Activated CD4-positive, alpha-beta memory T cell treated with anti-CD3 and anti-CD28 coated beads for 36 hours (primary cell): ENCODE data around the gene TCF20. TPM values are rescaled to one million over a fixed set of nuclear protein-coding genes. Genes with fewer than 3 reads are reported as not detected.

Experiments
- CTCF ChIA-PET: fragments of 350-600 bp; sonication (Branson Sonifier 250); formaldehyde crosslinking; loops from one replicate; lab custom pipeline; 2021; ENCODE audit warnings: antibody characterized with exemption, inconsistent platforms; lab: Charles Lee
- POLR2A ChIA-PET: fragments of 350-600 bp; sonication (Branson Sonifier 250); formaldehyde crosslinking; loops from one replicate; lab custom pipeline; 2021; ENCODE audit warnings: antibody characterized with exemption; lab: Charles Lee
- DNase-seq: peaks from one replicate; pipeline ENCODE4 v3.0.0-alpha.2; 2020
- H3K27ac Mint-ChIP-seq: one replicate; pipeline ENCODE4 v1.8.0; 2021; ENCODE audit warnings: mixed read lengths
- H3K27me3 Mint-ChIP-seq: one replicate; pipeline ENCODE4 v1.8.0; 2021; ENCODE audit warnings: mixed read lengths
- H3K36me3 Mint-ChIP-seq: one replicate; pipeline ENCODE4 v1.8.0; 2021; ENCODE audit warnings: mixed read lengths
- H3K4me1 Mint-ChIP-seq: one replicate; pipeline ENCODE4 v1.8.0; 2021; ENCODE audit warnings: low read depth, mixed read lengths
- H3K4me3 Mint-ChIP-seq: one replicate; pipeline ENCODE4 v1.8.0; 2021; ENCODE audit warnings: mild to moderate bottlenecking, mixed read lengths
- H3K9me3 Mint-ChIP-seq: one replicate; pipeline ENCODE4 v1.8.0; 2021; ENCODE audit warnings: mixed read lengths
- intact Hi-C: fragments of 100-400 bp; cut with micrococcal nuclease; formaldehyde crosslinking; loops from one replicate; pipeline ENCODE4 v1.15.1; 2023
- total RNA-seq, 2 experiments: library from RNA; stranded (reverse); gene quantifications; one replicate each; pipeline ENCODE4 v1.2.3, GENCODE V29; 2021

The TCF20 gene
- total RNA-seq, 2 experiments from 2014 or later, result 69.6 to 71.6 TPM

GRCh38 chr22:42298746-42299145 is 28.3 kb upstream of the TCF20 start:
- Mint-ChIP-seq H3K9me3 (no peaks in the 10 kb centered on the region), H3K27me3 (no peaks in the 10 kb centered on the region), H3K4me3 (no peak overlapping the region), H3K36me3 (no peaks in the 10 kb centered on the region), H3K4me1 (peaks cover 75% of the 10 kb centered on the region), H3K27ac (no peak overlapping the region)
- intact Hi-C loops, result no loop called here
- ChIA-PET CTCF (no interaction called here), POLR2A (no interaction called here)
- DNase-seq, result no peak

GRCh38 chr22:42297778-42298177 is 27.3 kb upstream of the TCF20 start:
- Mint-ChIP-seq H3K4me1 (peaks cover 71% of the 10 kb centered on the region), H3K36me3 (no peaks in the 10 kb centered on the region), H3K4me3 (no peak overlapping the region), H3K9me3 (no peaks in the 10 kb centered on the region), H3K27me3 (no peaks in the 10 kb centered on the region), H3K27ac (no peak overlapping the region)
- CTCF ChIA-PET, result interaction anchor here (1.0 kb wide), 1 partner anchor 140 kb away, joined by 4 read pairs; no protein-coding TSS in a partner anchor
- no peak for DNase-seq
- POLR2A ChIA-PET, result interaction anchor here (0.6 kb wide), 1 partner anchor 18 kb away, joined by 3 read pairs; no protein-coding TSS in a partner anchor
- intact Hi-C loops, result no loop called here

- ChIA-PET POLR2A (no interaction called here), CTCF (interaction anchor here (1.0 to 1.3 kb wide), 2 partner anchors 15 to 141 kb away, joined by 3 to 4 read pairs; no protein-coding TSS in a partner anchor)
- H3K27me3 Mint-ChIP-seq, result no peaks in the 10 kb centered on the region
- no peak overlapping the region for H3K4me3 Mint-ChIP-seq
- H3K36me3 Mint-ChIP-seq, result no peaks in the 10 kb centered on the region
- intact Hi-C loops, result no loop called here
- H3K9me3 Mint-ChIP-seq, result no peaks in the 10 kb centered on the region
- peaks cover 64% of the 10 kb centered on the region for H3K4me1 Mint-ChIP-seq
- no peak overlapping the region for H3K27ac Mint-ChIP-seq
- no peak for DNase-seq
Observed at GRCh38 chr22:42296883-42297282, 26.4 kb upstream of the TCF20 start.

GRCh38 chr22:42296381-42296853 is 26.0 kb upstream of the TCF20 start:
- CTCF ChIA-PET, result interaction anchor here (1.0 to 1.3 kb wide), 2 partner anchors 14 to 141 kb away, joined by 3 to 4 read pairs; no protein-coding TSS in a partner anchor
- Mint-ChIP-seq H3K4me1 (peaks cover 63% of the 10 kb centered on the region), H3K36me3 (no peaks in the 10 kb centered on the region), H3K27me3 (no peaks in the 10 kb centered on the region), H3K9me3 (no peaks in the 10 kb centered on the region), H3K4me3 (no peak overlapping the region), H3K27ac (no peak overlapping the region)
- no peak for DNase-seq
- POLR2A ChIA-PET, result no interaction called here
- intact Hi-C loops, result no loop called here

- no peaks in the 10 kb centered on the region for H3K27me3 Mint-ChIP-seq
- CTCF ChIA-PET, result interaction anchor here (1.1 kb wide), 1 partner anchor 201 kb away, joined by 3 read pairs; no protein-coding TSS in a partner anchor
- peaks cover 43% of the 10 kb centered on the region for H3K4me1 Mint-ChIP-seq
- H3K36me3 Mint-ChIP-seq, result no peaks in the 10 kb centered on the region
- no peaks in the 10 kb centered on the region for H3K9me3 Mint-ChIP-seq
- H3K4me3 Mint-ChIP-seq, result no peak overlapping the region
- POLR2A ChIA-PET, result no interaction called here
- intact Hi-C loops, result no loop called here
- H3K27ac Mint-ChIP-seq, result no peak overlapping the region
- DNase-seq, result peak; percentile 38
Observed at GRCh38 chr22:42294034-42294985, 23.9 kb upstream of the TCF20 start.

GRCh38 chr22:42292732-42293520 is 22.5 kb upstream of the TCF20 start:
- H3K9me3 Mint-ChIP-seq, result no peaks in the 10 kb centered on the region
- no peak for DNase-seq
- CTCF ChIA-PET, result interaction anchor here (1.0 kb wide), 1 partner anchor 151 kb away, joined by 3 read pairs; no protein-coding TSS in a partner anchor
- H3K4me3 Mint-ChIP-seq, result no peak overlapping the region
- H3K36me3 Mint-ChIP-seq, result no peaks in the 10 kb centered on the region
- POLR2A ChIA-PET, result no interaction called here
- no peak overlapping the region for H3K27ac Mint-ChIP-seq
- peaks cover 34% of the 10 kb centered on the region for H3K4me1 Mint-ChIP-seq
- H3K27me3 Mint-ChIP-seq, result no peaks in the 10 kb centered on the region
- intact Hi-C loops, result no loop called here

- H3K27ac Mint-ChIP-seq, result no peak overlapping the region
- CTCF ChIA-PET, result no interaction called here
Observed at GRCh38 chr22:42291287-42291686, 20.8 kb upstream of the TCF20 start.

GRCh38 chr22:42289671-42290541 is 19.5 kb upstream of the TCF20 start:
- ChIA-PET POLR2A (no interaction called here), CTCF (no interaction called here)
- intact Hi-C loops, result loop anchor here (10.0 kb wide), 1 partner anchor 155 kb away; no protein-coding TSS in a partner anchor
- H3K27ac Mint-ChIP-seq, result no peak overlapping the region
- H3K4me1 Mint-ChIP-seq, result peaks cover 32% of the 10 kb centered on the region
- H3K36me3 Mint-ChIP-seq, result no peaks in the 10 kb centered on the region
- no peak overlapping the region for H3K4me3 Mint-ChIP-seq
- no peak for DNase-seq
- H3K9me3 Mint-ChIP-seq, result no peaks in the 10 kb centered on the region
- H3K27me3 Mint-ChIP-seq, result no peaks in the 10 kb centered on the region

More at GRCh38 chr22:42291287-42291686, 20.8 kb upstream of the TCF20 start:
- no peaks in the 10 kb centered on the region for H3K27me3 Mint-ChIP-seq
- no peaks in the 10 kb centered on the region for H3K9me3 Mint-ChIP-seq
- H3K4me1 Mint-ChIP-seq, result peaks cover 28% of the 10 kb centered on the region
- POLR2A ChIA-PET, result no interaction called here
- intact Hi-C loops, result no loop called here
- H3K4me3 Mint-ChIP-seq, result no peak overlapping the region
- no peak for DNase-seq
- no peaks in the 10 kb centered on the region for H3K36me3 Mint-ChIP-seq

- no peak for DNase-seq
- Mint-ChIP-seq H3K4me1 (peaks cover 26% of the 10 kb centered on the region), H3K4me3 (no peak overlapping the region), H3K36me3 (no peaks in the 10 kb centered on the region), H3K27me3 (no peaks in the 10 kb centered on the region), H3K27ac (no peak overlapping the region), H3K9me3 (no peaks in the 10 kb centered on the region)
- ChIA-PET CTCF (no interaction called here), POLR2A (no interaction called here)
- intact Hi-C loops, result loop anchor here (10.0 kb wide), 1 partner anchor 156 kb away; no protein-coding TSS in a partner anchor
Observed at GRCh38 chr22:42288791-42289190, 18.3 kb upstream of the TCF20 start.

- POLR2A ChIA-PET, result no interaction called here
- no peak overlapping the region for H3K27ac Mint-ChIP-seq
Observed at GRCh38 chr22:42287174-42287890, 16.9 kb upstream of the TCF20 start.

More at GRCh38 chr22:42287174-42287890, 16.9 kb upstream of the TCF20 start:
- Mint-ChIP-seq H3K4me3 (no peak overlapping the region), H3K36me3 (no peaks in the 10 kb centered on the region), H3K27me3 (peaks cover 3% of the 10 kb centered on the region), H3K9me3 (no peaks in the 10 kb centered on the region), H3K4me1 (peaks cover 27% of the 10 kb centered on the region)
- intact Hi-C loops, result loop anchor here (10.0 kb wide), 1 partner anchor 157 kb away; no protein-coding TSS in a partner anchor
- CTCF ChIA-PET, result interaction anchor here (0.6 to 1.0 kb wide), 2 partner anchors 18 to 157 kb away, joined by 3 read pairs; no protein-coding TSS in a partner anchor
- no peak for DNase-seq
